ENCODE data around the gene PNRC2.
"Not testable (repeated sequence)": the region's sequence is repeated elsewhere in the genome, so short reads cannot be mapped to it uniquely, and the experiment has no call there.

Gene PNRC2

GRCh38 chr1:24010650-24011049 is 51.0 kb downstream of the PNRC2 start:
- H3K27ac ChIP-seq (ENCODE audit: low read depth, low read length): no peak overlapping the region
- H2AFZ ChIP-seq (ENCODE audit: low read depth, low read length, severe bottlenecking): no peak overlapping the region
- no peaks in the 10 kb centered on the region for H3F3A ChIP-seq (ENCODE audit: insufficient read depth)
- H3K27me3 ChIP-seq (ENCODE audit: low read length): no peaks in the 10 kb centered on the region
- no peak overlapping the region for H3K9ac ChIP-seq (ENCODE audit: low read length)
- no peak overlapping the region for H3K4me3 ChIP-seq (ENCODE audit: insufficient read depth, low read length, poor library complexity, severe bottlenecking)
- no peaks in the 10 kb centered on the region for H3K36me3 ChIP-seq (ENCODE audit: low read length)
- no peak overlapping the region for H3K4me2 ChIP-seq (ENCODE audit: low read depth, low read length, poor library complexity, severe bottlenecking)
- no peaks in the 10 kb centered on the region for H4K20me1 ChIP-seq (ENCODE audit: low read depth, low read length)
- no peaks in the 10 kb centered on the region for H3K9me2 ChIP-seq (replicated peaks; ENCODE audit: insufficient read depth, low read length)
- H3K79me2 ChIP-seq (ENCODE audit: insufficient read depth, low read length): no peaks in the 10 kb centered on the region
- H3K9me3 ChIP-seq (ENCODE audit: insufficient read depth, low read length): no peaks in the 10 kb centered on the region
- TF ChIP-seq EZH2phosphoT487 (conservative IDR thresholded peaks at IDR 0.05; ENCODE audit: low read length): no peak
- TF ChIP-seq CTCF (IDR thresholded peaks at IDR 0.05; ENCODE audit: insufficient read depth, low read length, poor library complexity, severe bottlenecking): no peak

- not testable (repeated sequence) for H3K9me3 ChIP-seq (ENCODE audit: insufficient read depth, low read length); H3K9me2 ChIP-seq (replicated peaks; ENCODE audit: insufficient read depth, low read length); H3F3A ChIP-seq (ENCODE audit: insufficient read depth); H4K20me1 ChIP-seq (ENCODE audit: low read depth, low read length); H3K9ac ChIP-seq (ENCODE audit: low read length); H3K27ac ChIP-seq (ENCODE audit: low read depth, low read length); H3K27me3 ChIP-seq (ENCODE audit: low read length); H2AFZ ChIP-seq (ENCODE audit: low read depth, low read length, severe bottlenecking); H3K4me2 ChIP-seq (ENCODE audit: low read depth, low read length, poor library complexity, severe bottlenecking); H3K36me3 ChIP-seq (ENCODE audit: low read length); H3K79me2 ChIP-seq (ENCODE audit: insufficient read depth, low read length); H3K4me3 ChIP-seq (ENCODE audit: insufficient read depth, low read length, poor library complexity, severe bottlenecking)
These were observed 53.2 kb downstream of the PNRC2 start for GRCh38 chr1:24012878-24013277.

All from SU-DHL-6 (cell line).